B cell (primary cell): ENCODE data around the gene BAZ2B. TPM values are rescaled to one million over a fixed set of nuclear protein-coding genes. Genes with fewer than 3 reads are reported as not detected.

Experiments
- ATAC-seq: fragments of 200-7000 bp; cut with Tn5 transposase; one replicate; pipeline ENCODE4 v1.10.0; 2021; ENCODE audit warnings: low read depth, mild to moderate bottlenecking, moderate number of reproducible peaks, moderate library complexity
- CTCF ChIA-PET: fragments of 350-600 bp; sonication (Branson Sonifier 250); formaldehyde crosslinking; loops from one replicate; lab custom pipeline; 2021; ENCODE audit warnings: antibody characterized with exemption, inconsistent platforms; lab: Charles Lee
- POLR2A ChIA-PET: fragments of 350-600 bp; sonication (Branson Sonifier 250); formaldehyde crosslinking; loops from one replicate; lab custom pipeline; 2021; ENCODE audit warnings: antibody characterized with exemption; lab: Charles Lee
- DNase-seq: peaks from one replicate; pipeline ENCODE4 v3.0.0; 2013
- H2AFZ ChIP-seq: 2 replicates; pipeline ENCODE4 v1.6.1; 2012; ENCODE audit warnings: mild to moderate bottlenecking, low read depth, low read length; ENCODE audit not compliant: insufficient read depth, poor library complexity, severe bottlenecking
- H3K27ac ChIP-seq, 2 donors: 1 replicate in 1 of 2; 2 replicates in 1 of 2; pipeline ENCODE4 v1.5.1; 2012 to 2013; ENCODE audit warnings: low read length in 2 of 2, mild to moderate bottlenecking in 2 of 2, moderate library complexity in 1 of 2
- H3K27me3 ChIP-seq, 4 experiments: fragments of 200-600 bp in 1 of 4; sonication (generic) in 1 of 4; replicated peaks in 1 of 4; 1 replicate in 2 of 4; 2 replicates in 2 of 4; pipeline versions ENCODE4 v1.6.1 to v1.7.0; 2013 to 2016; ENCODE audit warnings: low read length in 3 of 4, mild to moderate bottlenecking in 2 of 4, mixed read lengths in 1 of 4, moderate library complexity in 1 of 4; ENCODE audit not compliant: insufficient read depth in 4 of 4, control insufficient read depth in 3 of 4; ENCODE audit errors: control extremely low read depth in 1 of 4
- H3K36me3 ChIP-seq, 2 experiments: replicated peaks in 1 of 2; 1 replicate in 1 of 2; 2 replicates in 1 of 2; pipeline versions ENCODE4 v1.6.1 to v1.7.1; 2013; ENCODE audit warnings: low read length in 1 of 2; ENCODE audit not compliant: insufficient read depth in 2 of 2, control insufficient read depth in 1 of 2; ENCODE audit errors: control extremely low read depth in 1 of 2, extremely low read depth in 1 of 2
- H3K4me1 ChIP-seq, 2 donors: fragments of 200-600 bp in 1 of 2; sonication (generic) in 1 of 2; 1 replicate in 1 of 2; 2 replicates in 1 of 2; pipeline versions ENCODE4 v1.5.1 to v1.6.1; 2013 to 2017; ENCODE audit warnings: low read length in 2 of 2; ENCODE audit not compliant: control insufficient read depth in 2 of 2, insufficient read depth in 2 of 2
- H3K4me2 ChIP-seq: replicated peaks from 2 replicates; pipeline ENCODE3; 2012; ENCODE audit warnings: mild to moderate bottlenecking, low read depth, low read length; ENCODE audit not compliant: poor library complexity, severe bottlenecking
- H3K4me3 ChIP-seq, 5 experiments: fragments of 200-600 bp in 1 of 5; sonication (generic) in 1 of 5; 1 replicate in 3 of 5; 2 replicates in 2 of 5; pipeline versions ENCODE4 v1.5.1 to v1.7.0; 2011 to 2016; ENCODE audit warnings: low read length in 4 of 5, mild to moderate bottlenecking in 4 of 5, low read depth in 2 of 5, control low read depth in 1 of 5, moderate library complexity in 1 of 5; ENCODE audit not compliant: insufficient read depth in 1 of 5; ENCODE audit errors: control extremely low read depth in 1 of 5, extremely low read depth in 1 of 5
- H3K79me2 ChIP-seq: fragments of 200-600 bp; sonication (generic); one replicate; pipeline ENCODE4 v1.6.0; 2016; ENCODE audit warnings: low read length; ENCODE audit not compliant: control insufficient read depth, insufficient read depth
- H3K9ac ChIP-seq: fragments of 200-600 bp; sonication (generic); 2 replicates; pipeline ENCODE4 v1.6.1; 2017; ENCODE audit warnings: mild to moderate bottlenecking, low read length, moderate library complexity
- H3K9me3 ChIP-seq, 3 donors: one replicate each; pipeline versions ENCODE4 v1.6.1 to v1.7.1; 2013; ENCODE audit warnings: low read length in 2 of 3; ENCODE audit not compliant: control insufficient read depth in 2 of 3, insufficient read depth in 1 of 3; ENCODE audit errors: control extremely low read depth in 1 of 3
- H4K20me1 ChIP-seq: 2 replicates; pipeline ENCODE4 v1.6.0; 2012; ENCODE audit warnings: mild to moderate bottlenecking, low read length; ENCODE audit not compliant: insufficient read depth, control insufficient read depth, poor library complexity, severe bottlenecking
- H3K27ac Mint-ChIP-seq: one replicate; pipeline ENCODE4 v1.8.0; 2021; ENCODE audit warnings: mixed read lengths
- H3K27me3 Mint-ChIP-seq: one replicate; pipeline ENCODE4 v1.8.0; 2021; ENCODE audit warnings: mixed read lengths
- H3K4me1 Mint-ChIP-seq: one replicate; pipeline ENCODE4 v1.8.0; 2021; ENCODE audit warnings: mixed read lengths
- H3K4me3 Mint-ChIP-seq: one replicate; pipeline ENCODE4 v1.8.0; 2021; ENCODE audit warnings: mixed read lengths
- H3K9me3 Mint-ChIP-seq: one replicate; pipeline ENCODE4 v1.8.0; 2022; ENCODE audit warnings: mixed read lengths; ENCODE audit not compliant: insufficient read depth
- CTCF ChIP-seq: fragments of 200-600 bp; IDR thresholded peaks from one replicate; pipeline ENCODE4 v1.8.0; 2022; ENCODE audit warnings: antibody characterized with exemption, mild to moderate bottlenecking
- EZH2 ChIP-seq: IDR thresholded peaks from 2 replicates; pipeline ENCODE4 v1.6.1; 2012; ENCODE audit warnings: borderline replicate concordance, low read depth, mild to moderate bottlenecking, moderate library complexity, low read length; ENCODE audit not compliant: insufficient read depth, poor library complexity, severe bottlenecking
- WGBS: methylation state at CpG from one replicate; pipeline ENCODE4 v1.1.5; 2013; ENCODE audit warnings: missing lambda C conversion rate; ENCODE audit not compliant: insufficient coverage; 5-methylcytosine and 5-hydroxymethylcytosine counted together
- intact Hi-C: fragments of 100-400 bp; cut with micrococcal nuclease; formaldehyde crosslinking; loops from one replicate; pipeline ENCODE4 v1.10.0; 2022
- polyA plus RNA-seq: library from polyadenylated mRNA; depleted of rRNA; stranded (reverse); fragments of >200 nt; gene quantifications from 2 replicates; pipeline ENCODE4 v1.2.3, GENCODE V29; 2012
- total RNA-seq, 2 donors: library from RNA; stranded (reverse); fragments of 120-200 nt in 1 of 2; gene quantifications; 1 replicate in 1 of 2; 2 replicates in 1 of 2; pipeline versions ENCODE4 v1.2.3 to v1.2.4, GENCODE V29; 2013 to 2022

BAZ2B gene
- total and polyA plus RNA-seq, 2 donors (not counting 1 experiment from before 2014, with no cell fraction given) = 8.6 to 42.3 TPM

DNA sequence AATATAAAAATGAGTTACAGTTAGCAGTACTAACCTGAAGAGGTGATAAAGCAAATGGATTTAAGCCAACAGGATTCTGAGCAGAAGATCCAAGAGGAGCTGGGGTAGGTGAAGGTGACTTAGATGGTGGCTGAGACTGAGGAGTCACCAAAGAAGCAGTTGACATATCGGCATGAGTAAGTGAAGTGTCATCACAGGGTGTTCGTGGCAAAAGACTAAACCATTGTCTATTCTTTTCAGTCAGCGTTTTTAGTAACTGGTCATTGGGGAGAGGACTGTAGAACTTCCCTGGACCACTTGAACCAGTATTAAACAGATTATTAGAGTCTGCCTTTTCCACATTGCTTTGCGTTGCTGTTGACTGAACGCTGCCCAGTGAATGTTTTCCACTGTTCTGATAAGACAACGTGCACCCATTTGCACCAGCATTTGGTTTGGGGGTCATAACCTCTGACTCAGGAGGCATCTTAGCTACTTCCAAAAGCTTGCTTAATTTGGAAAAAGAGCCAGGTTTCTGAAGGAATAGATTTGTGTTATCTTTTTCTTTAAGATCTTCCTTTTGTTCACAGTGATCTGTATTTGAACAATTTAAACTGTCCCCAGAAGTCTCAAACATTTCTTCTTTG is 266.6 kb downstream of the BAZ2B start:
- no peak overlapping the region for H3K4me3 ChIP-seq
- no peak overlapping the region for H3K4me3 Mint-ChIP-seq
- no peaks in the 10 kb centered on the region for H3K27me3 ChIP-seq
- ChIA-PET CTCF (no interaction called here), POLR2A (no interaction called here)
- no peak overlapping the region for H3K27ac ChIP-seq
- H3K4me1 ChIP-seq = no peaks in the 10 kb centered on the region
- 95% methylated on average over 6 of the region's 6 CpGs for WGBS
- no peaks in the 10 kb centered on the region for H3K9me3 ChIP-seq
- H3K4me2 ChIP-seq = no peak overlapping the region
- ATAC-seq = no peak
- H2AFZ ChIP-seq = no peak overlapping the region
- H3K27ac Mint-ChIP-seq = no peak overlapping the region
- DNase-seq = no peak
- peaks cover 5 to 9% of the 10 kb centered on the region in 2 experiments for H3K36me3 ChIP-seq
- H3K4me1 Mint-ChIP-seq = no peaks in the 10 kb centered on the region
- H3K9ac ChIP-seq = no peak overlapping the region
- H3K9me3 Mint-ChIP-seq = no peaks in the 10 kb centered on the region
- H3K27me3 Mint-ChIP-seq = no peaks in the 10 kb centered on the region
- H3K79me2 ChIP-seq = no peaks in the 10 kb centered on the region
- H4K20me1 ChIP-seq = no peaks in the 10 kb centered on the region
- intact Hi-C loops = no loop called here
- TF ChIP-seq CTCF (no peak), EZH2 (no peak)

DNA sequence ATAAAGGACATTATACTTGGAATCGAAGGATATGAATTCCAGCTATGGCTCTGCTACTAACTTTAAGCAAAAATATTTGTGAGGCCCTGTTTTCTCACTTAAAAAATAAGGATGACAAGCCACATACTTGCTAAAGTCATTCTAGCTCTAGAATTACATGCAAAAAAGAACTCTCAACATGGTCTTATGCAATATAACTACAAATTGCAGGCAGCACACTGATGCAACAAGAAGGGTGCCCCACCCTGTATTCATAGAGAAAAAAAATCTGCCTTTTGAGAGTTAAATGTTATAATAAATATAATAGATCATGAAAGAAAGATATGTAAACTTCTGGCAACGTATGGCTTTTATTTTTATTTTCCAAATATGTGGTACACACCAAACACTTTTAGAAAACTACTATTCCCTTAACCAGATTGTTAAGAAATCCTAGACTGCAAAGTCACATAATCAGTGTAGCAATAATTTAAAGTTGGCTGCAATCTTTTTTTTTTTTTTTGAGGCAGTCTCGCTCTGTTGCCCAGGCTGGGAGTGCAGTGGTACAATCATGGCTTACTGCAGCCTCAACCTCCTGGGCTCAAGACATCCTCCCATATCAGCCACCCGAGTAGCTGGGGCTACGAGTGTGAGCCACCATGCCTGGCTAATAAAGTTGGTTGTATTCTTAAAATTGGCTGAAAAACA is 289.6 kb downstream of the BAZ2B start:
- H3K9me3 Mint-ChIP-seq = no peaks in the 10 kb centered on the region
- no peak for TF ChIP-seq EZH2
- Histone ChIP-seq H2AFZ (no peak overlapping the region), H3K9ac (no peak overlapping the region), H3K4me3 (no peak overlapping the region), H3K4me2 (no peak overlapping the region), H3K27me3 (no peaks in the 10 kb centered on the region), H3K79me2 (no peaks in the 10 kb centered on the region), H3K27ac (no peak overlapping the region), H3K9me3 (no peaks in the 10 kb centered on the region), H3K4me1 (no peaks in the 10 kb centered on the region), H3K36me3 (peaks cover 1 to 26% of the 10 kb centered on the region in 2 experiments), H4K20me1 (no peaks in the 10 kb centered on the region)
- H3K4me1 Mint-ChIP-seq = no peaks in the 10 kb centered on the region
- H3K27me3 Mint-ChIP-seq = no peaks in the 10 kb centered on the region
- WGBS = no CpG with 5 or more reads among the region's 5 CpGs
- ATAC-seq (no peak), DNase-seq (no peak)
- H3K27ac Mint-ChIP-seq = no peak overlapping the region
- no peak overlapping the region for H3K4me3 Mint-ChIP-seq
- POLR2A ChIA-PET = no interaction called here
- CTCF ChIA-PET = no interaction called here
- intact Hi-C loops = no loop called here
